ENCODE results near the gene PLSCR2. TPM values are rescaled to one million over a fixed set of nuclear protein-coding genes. Genes with fewer than 3 reads are reported as not detected.
"Not testable (repeated sequence)": the region's sequence is repeated elsewhere in the genome, so short reads cannot be mapped to it uniquely, and the experiment has no call there.

Gene PLSCR2
- polyA plus RNA-seq (ENCODE audit: insufficient read length in 3 of 3) = 1 to 10 TPM in 1 of 3 donors, under 1 TPM in 2; 0.74 to 1.8 (median 1.00) TPM

- DNase-seq (ENCODE audit: low read depth in 3 of 3, low spot score in 2 of 3) = peak in 2 of 3 donors; percentile 52 to 61
Observed at GRCh38 chr3:146469150-146470017, at the start of gene PLSCR2. Gene PLSCR2 (minus strand): TSS chr3:146469561. CDS start chr3:146459904, 9,657 bp downstream.

- no peak for DNase-seq (ENCODE audit: low read depth in 3 of 3, low spot score in 2 of 3)
Observed at GRCh38 chr3:146517684-146518435, 48.5 kb upstream of the PLSCR2 start.

- no peak for DNase-seq (ENCODE audit: low read depth in 3 of 3, low spot score in 2 of 3)
Observed at GRCh38 chr3:146513386-146514051, 44.2 kb upstream of the PLSCR2 start.

GRCh38 chr3:146511402-146512134 lies 42.2 kb upstream of the PLSCR2 start:
- peak in 1 of 3 donors; percentile 34 for DNase-seq (ENCODE audit: low read depth in 3 of 3, low spot score in 2 of 3)

- no peak for DNase-seq (ENCODE audit: low read depth in 3 of 3, low spot score in 2 of 3)
Observed at GRCh38 chr3:146507331-146508120, 38.2 kb upstream of the PLSCR2 start.

- no peak for DNase-seq (ENCODE audit: low read depth in 3 of 3, low spot score in 2 of 3)
Observed at GRCh38 chr3:146505516-146505915, 36.2 kb upstream of the PLSCR2 start.

GRCh38 chr3:146504498-146505197 lies 35.3 kb upstream of the PLSCR2 start:
- DNase-seq (ENCODE audit: low read depth in 3 of 3, low spot score in 2 of 3) = no peak

- DNase-seq (ENCODE audit: low read depth in 3 of 3, low spot score in 2 of 3) = no peak
Observed at GRCh38 chr3:146503461-146504202, 34.3 kb upstream of the PLSCR2 start.

- no peak for DNase-seq (ENCODE audit: low read depth in 3 of 3, low spot score in 2 of 3)
Observed at GRCh38 chr3:146502887-146503460, 33.6 kb upstream of the PLSCR2 start.

- DNase-seq (ENCODE audit: low read depth in 3 of 3, low spot score in 2 of 3) = no peak
Observed at GRCh38 chr3:146501752-146502151, 32.4 kb upstream of the PLSCR2 start.

GRCh38 chr3:146499701-146500100 lies 30.3 kb upstream of the PLSCR2 start:
- DNase-seq (ENCODE audit: low read depth in 3 of 3, low spot score in 2 of 3) = no peak

GRCh38 chr3:146498002-146498736 lies 28.8 kb upstream of the PLSCR2 start:
- no peak for DNase-seq (ENCODE audit: low read depth in 3 of 3, low spot score in 2 of 3)

- not testable (repeated sequence) for DNase-seq (ENCODE audit: low read depth in 3 of 3, low spot score in 2 of 3)
Observed at GRCh38 chr3:146497145-146497843, 27.9 kb upstream of the PLSCR2 start.

- no peak for DNase-seq (ENCODE audit: low read depth in 3 of 3, low spot score in 2 of 3)
Observed at GRCh38 chr3:146496726-146497125, 27.4 kb upstream of the PLSCR2 start.

- DNase-seq (ENCODE audit: low read depth in 3 of 3, low spot score in 2 of 3) = no peak
Observed at GRCh38 chr3:146496251-146496650, 26.9 kb upstream of the PLSCR2 start.

GRCh38 chr3:146493761-146494160 lies 24.4 kb upstream of the PLSCR2 start:
- no peak for DNase-seq (ENCODE audit: low read depth in 3 of 3, low spot score in 2 of 3)

GRCh38 chr3:146493221-146493620 lies 23.9 kb upstream of the PLSCR2 start:
- DNase-seq (ENCODE audit: low read depth in 3 of 3, low spot score in 2 of 3) = no peak

Data from right renal cortex interstitium (tissue), 3 donors.